Activated T-helper 1 cell treated with anti-CD3 and anti-CD28 coated beads, Interleukin-2, amount 50 U/mL, for 16 hours (primary cell): ENCODE results near the gene XRRA1.
"Not testable (repeated sequence)": the region's sequence is repeated elsewhere in the genome, so short reads cannot be mapped to it uniquely, and the experiment has no call there.

Source experiments
- DNase-seq, 2 donors: peaks; one replicate each; pipeline ENCODE4 v3.0.0-alpha.2; 2020; ENCODE audit warnings: low read depth in 1 of 2, low spot score in 1 of 2

Gene XRRA1

GRCh38 chr11:74948898-74949752 is at the start of gene XRRA1, which contains the start of gene SPCS2:
TSS of gene XRRA1 (minus strand) at chr11:74949091. CDS start at chr11:74940878, 8,213 bp downstream.
TSS of gene SPCS2 (plus strand) at chr11:74949266. CDS start at chr11:74949286, 20 bp downstream.
- peak; percentile 96 to 97 for DNase-seq

DNA sequence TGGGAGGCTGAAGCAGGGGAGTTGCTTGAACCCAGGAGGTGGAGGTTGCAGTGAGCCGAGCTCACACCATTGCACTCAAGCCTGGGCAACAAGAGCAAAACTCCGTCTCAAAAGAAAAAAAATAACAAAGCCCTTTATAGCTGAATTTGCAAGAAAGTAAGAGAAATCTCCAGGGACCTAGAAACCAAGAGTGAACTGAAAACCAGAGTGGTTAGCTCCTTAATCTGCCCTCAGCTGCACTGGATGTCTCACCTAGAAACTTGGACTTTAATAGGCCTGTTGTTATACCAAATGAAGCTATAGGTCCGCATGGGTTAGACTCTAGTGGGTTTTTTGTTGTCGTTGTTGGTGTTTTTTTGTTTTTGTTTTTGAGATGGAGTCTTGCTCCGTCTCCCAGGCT is 44.0 kb upstream of the XRRA1 start:
- DNase-seq = no peak

GRCh38 chr11:74990941-74991340 is 42.0 kb upstream of the XRRA1 start:
- no peak for DNase-seq

- not testable (repeated sequence) for DNase-seq
Measured at GRCh38 chr11:74990150-74990549, 41.3 kb upstream of the XRRA1 start.

DNA sequence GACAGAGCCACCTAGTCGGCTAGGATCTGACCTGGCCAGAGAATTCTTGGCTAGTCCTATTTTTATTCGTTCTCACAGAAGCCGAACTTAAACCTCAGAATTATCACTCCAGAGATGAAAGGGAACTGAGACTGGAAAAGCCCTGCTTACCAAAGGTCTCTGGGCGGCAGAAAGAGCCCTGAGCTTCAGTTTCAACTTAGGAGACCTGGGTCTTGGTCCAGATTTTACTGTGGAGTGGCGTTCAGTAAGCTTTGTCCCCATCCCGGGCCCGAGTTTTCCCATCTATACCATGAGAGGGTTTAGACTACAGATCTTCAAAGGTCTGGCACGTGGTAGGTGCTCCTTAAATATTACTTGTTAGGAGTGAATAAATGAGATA is 40.4 kb upstream of the XRRA1 start:
- no peak for DNase-seq

DNA sequence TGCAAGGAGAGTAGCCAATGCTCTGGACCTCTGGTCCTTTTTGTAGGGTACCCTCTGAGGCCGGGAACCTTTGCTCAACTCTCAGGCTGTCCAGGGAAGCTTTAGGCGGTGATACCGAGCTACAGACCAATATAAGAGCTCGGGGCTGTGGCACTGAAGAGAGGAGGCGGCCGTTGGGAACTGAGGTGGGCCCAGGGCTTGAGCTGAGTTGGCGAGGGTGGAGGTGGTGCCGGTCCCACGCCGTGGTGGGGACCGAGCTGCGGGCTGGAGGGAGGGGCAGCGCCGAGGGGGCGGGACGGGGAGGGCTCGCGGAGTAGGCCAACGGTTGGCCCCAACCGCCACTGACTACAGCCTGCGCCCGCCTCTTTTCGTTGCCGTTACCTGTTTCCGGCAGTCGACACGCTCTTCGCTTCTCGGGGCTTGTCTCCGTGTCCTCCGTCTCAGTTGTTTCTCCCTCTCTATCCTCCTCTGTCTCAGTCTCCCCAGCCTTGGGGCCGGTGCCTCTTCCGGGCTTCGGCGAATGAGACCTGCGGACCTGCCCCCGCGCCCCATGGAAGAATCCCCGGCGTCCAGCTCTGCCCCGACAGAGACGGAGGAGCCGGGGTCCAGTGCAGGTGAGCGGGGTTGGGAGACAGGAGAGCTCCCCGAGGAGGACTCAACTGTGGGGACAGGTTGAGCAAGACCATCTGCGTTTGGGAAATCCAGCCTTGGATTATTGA is 39.8 kb upstream of the XRRA1 start, which contains the start of gene NEU3:
Gene NEU3, plus strand, starts transcription at position 393 of the 719 bp plus-strand sequence. Its CDS starts 128 bp downstream, at position 521.
- DNase-seq = peak; percentile 69 to 72

DNA sequence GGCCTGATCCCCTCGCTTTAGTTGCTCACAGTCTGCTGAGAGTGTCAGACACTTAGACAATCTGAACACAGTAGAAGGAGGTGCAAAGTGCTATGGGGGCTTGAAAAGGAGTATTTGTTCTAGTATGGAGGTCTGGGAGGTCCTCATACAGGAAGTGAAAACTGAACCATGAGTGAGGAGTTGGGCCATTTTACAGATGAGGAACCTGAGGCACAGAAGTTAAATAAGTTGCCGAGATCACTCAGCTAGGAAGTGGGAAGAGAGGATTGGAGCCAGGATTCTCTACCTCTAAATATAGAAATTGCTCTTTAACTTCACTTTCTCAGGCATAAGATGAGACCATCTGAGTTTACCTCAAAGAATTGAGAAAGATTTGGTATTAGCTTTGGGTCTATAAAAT is 35.8 kb upstream of the XRRA1 start:
- DNase-seq = no peak

GRCh38 chr11:74984070-74984469 is 35.2 kb upstream of the XRRA1 start:
- DNase-seq = no peak

DNA sequence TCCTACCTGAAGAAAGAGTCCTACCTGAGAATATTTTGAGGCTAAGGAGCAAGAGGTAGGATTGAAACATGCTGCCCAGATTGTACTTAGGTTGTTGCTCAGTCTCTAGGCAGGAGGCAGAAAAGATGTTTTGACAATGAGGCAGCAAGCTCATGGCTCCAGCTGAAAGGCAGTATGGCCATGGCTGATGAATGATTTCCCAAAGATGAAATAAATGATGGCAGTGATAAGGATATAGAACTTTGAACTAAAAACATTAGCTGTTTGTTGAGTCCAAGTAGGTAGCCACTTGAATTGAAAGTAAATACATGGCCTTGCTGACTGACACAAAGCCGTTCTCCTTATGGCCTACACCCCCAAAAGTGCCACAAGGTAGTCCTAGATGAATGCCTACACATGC is 33.0 kb upstream of the XRRA1 start:
- DNase-seq = no peak

- no peak for DNase-seq
Measured at GRCh38 chr11:74980634-74981033, 31.7 kb upstream of the XRRA1 start.

DNA sequence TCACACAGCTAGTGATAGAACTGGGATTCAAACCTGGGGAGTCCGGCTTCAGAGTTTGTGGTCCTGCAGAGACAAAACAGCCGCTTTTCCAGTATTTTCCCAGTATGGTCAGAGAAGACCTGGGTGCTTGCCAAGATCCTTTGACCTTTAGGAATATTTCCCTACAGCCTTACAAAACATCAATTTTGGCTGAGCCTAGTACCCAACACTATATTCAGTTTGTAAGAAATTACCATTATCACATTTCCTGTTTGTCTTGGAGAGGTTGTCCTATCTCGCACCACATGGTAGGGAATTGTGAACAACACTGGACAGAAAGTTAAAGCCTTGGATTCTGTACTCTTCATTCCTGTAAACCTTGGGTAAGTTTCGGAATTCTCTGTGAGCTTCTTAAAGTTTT is 29.1 kb upstream of the XRRA1 start:
- DNase-seq = no peak

- no peak for DNase-seq
Measured at GRCh38 chr11:74971424-74971823, 22.5 kb upstream of the XRRA1 start.

GRCh38 chr11:74970852-74971395 is 22.0 kb upstream of the XRRA1 start:
- no peak for DNase-seq

DNA sequence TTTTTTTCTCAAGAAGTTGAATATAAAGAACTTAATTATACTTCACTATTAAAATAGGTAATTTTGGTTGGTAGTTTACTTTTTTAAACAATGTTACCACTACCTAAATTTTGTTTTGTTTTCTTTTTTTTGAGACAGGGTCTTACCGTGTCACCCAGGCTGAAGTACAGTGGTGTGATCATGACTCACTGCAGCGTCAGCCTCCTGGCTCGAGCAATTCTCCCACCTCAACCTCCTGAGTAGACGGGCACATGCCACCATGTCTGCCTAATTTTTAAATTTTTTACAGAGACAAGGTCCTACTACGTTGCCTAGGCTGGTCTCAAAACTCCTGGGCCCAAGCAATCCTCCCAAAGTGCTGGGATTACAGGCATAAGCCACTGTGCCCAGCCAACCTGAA is 17.8 kb upstream of the XRRA1 start:
- DNase-seq = no peak

DNA sequence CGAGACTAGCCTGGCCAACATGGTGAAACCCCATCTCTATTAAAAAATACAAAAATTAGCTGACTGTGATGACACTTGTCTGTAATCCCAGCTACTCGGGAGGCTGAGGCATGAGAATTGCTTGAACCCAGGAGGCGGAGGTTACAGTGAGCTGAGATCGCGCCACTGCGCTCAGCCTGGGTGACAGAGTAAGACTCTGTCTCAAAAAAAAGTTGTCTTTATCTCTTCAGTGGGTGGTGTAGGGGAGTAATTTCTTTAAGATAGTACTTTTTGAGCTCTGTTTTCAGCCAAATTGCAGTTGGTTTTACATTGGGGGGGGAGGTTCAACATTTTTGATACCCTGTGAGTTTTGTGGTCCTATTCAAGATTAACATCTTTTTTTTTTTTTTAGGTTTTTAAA is 11.2 kb upstream of the XRRA1 start:
- not testable (repeated sequence) for DNase-seq

DNA sequence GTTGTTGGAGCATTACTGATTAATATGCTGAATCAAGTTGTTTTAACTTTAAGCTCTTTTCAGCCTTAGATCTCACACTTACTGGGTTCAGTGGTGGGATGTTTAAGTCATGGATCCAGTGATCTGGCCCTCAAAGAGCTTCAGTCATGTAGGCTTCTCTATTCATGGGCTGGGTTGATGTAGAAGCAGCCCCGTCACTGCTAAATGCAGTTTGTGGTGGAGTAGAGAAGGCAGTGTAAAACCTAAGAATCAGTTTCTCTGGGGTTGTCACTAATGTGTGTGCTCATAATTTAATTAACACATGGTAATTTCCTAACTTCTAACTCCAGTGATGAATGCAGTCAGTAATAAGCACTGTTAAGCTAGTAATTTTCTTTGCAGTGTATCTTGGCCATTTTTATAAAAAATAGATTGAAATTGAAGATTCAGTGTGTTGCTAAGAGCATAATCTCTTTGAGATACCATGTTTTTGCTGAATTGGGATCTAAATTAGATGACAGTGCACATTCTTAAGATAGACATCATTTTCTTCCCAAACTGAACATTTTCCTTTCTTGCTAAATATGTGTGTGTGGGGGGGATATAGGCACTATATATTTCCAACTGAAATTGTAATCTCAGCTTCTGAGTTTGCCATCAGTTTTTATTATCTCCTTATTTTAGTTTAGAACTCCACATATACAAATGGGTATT is 9.2 kb upstream of the XRRA1 start:
- no peak for DNase-seq

DNA sequence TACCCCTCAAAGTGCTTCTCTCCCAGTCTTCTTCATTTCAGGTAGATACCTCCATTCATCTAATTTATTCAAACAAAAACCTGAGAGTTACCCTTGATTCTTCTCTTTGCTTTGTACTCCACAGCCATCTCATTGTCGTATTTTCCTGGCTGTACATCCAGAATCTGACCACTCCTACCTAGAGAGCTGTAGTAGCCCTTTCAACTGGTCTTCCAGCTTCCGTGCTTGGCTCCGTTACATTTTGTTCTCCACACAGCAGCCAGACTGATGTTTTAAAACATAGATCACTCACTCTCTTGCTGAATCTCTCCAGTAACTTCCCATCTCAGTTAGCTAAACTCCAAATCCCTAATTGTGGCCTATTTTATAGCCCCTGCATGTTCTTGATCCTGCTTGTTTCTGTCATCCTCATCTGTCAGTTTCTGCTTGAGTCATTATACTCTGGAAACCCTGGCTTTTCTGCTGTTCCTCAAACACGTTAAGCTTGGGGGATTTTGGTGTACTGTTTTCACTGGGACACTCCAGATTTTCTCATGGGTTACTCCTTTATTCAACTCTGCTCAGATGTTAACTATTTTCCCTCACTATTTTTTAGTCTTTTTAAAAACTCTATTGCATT is 7.6 kb upstream of the XRRA1 start:
- DNase-seq = no peak

DNA sequence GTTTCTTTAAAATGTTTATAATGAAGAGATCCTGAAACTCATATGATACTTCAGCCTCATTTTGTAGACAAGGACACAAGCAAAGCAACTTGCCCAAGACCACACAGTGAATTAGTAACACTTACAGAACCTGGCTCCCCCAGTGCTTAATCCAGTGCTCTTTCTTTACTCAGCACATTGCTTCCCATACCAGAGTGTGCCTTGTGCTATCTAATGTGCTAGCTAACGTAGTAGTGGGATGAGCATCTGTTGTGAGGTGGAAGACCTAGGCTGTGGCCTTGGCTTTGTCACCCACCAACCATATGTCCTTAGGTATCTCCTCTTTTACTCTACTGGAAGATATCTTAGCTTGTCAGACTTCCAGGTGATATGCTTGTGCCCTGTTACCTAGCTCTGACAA is 5.3 kb upstream of the XRRA1 start:
- no peak for DNase-seq

DNA sequence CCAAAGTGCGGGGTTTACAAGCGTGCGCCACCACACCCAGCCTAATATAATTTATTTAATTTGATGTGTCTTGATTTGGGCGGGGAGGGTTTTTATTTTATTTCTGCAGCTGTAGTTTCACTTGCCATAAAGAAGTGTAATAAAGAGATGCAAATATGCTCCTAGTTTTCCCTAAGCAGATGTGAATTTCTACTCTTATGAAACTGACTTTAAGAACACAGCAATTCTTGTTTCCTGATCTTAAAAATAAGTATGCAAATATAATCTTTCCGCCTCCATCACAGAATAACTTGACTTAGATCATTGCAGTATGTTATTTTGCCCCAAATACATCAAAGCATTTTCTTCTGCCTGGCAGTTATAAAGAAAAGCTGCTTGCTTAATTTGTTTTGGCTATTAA is 4.6 kb upstream of the XRRA1 start:
- DNase-seq = no peak

- no peak for DNase-seq
Measured at GRCh38 chr11:74952752-74953151, 3.9 kb upstream of the XRRA1 start.

DNA sequence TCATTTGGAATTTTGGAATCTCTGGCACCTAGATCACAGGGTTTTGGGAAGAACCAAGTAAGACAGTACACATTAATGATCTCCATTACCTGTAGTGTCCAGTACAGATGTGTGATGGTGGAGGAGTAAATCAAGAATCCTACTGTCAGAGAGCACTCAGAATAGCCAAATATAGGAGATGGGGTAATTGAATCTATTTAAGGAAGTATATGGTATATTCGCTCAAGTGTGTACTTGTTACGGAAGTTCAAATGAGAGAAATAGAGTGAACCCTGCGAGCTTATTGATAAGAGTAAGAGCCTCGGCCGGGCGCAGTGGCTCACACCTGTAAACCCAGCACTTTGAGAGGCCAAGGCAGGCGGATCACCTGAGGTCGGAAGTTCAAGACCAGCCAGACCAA is 2.3 kb upstream of the XRRA1 start:
- DNase-seq = no peak
